Panc1 (cell line): Measurements from ENCODE around the gene FGGY. TPM values are rescaled to one million over a fixed set of nuclear protein-coding genes. Genes with fewer than 3 reads are reported as not detected.

Experiments used
- ATAC-seq: fragments of 200-7000 bp; cut with Tn5 transposase; 2 replicates; pipeline ENCODE4 v1.9.1; 2020; ENCODE audit warnings: mild to moderate bottlenecking, moderate library complexity
- BruUV-seq: library from RNA; stranded (reverse); fragments of 400-500 nt; replicated peaks from 2 replicates; lab custom pipeline; 2021; lab: Mats Ljungman, UMichigan
- CTCF ChIA-PET: fragments of 300-600 bp; sonication (Branson Sonifier 250); formaldehyde crosslinking; loops from one replicate; lab custom pipeline; 2022; ENCODE audit warnings: antibody characterized with exemption; lab: Charles Lee
- POLR2A ChIA-PET: fragments of 300-600 bp; sonication (Branson Sonifier 250); formaldehyde crosslinking; loops from one replicate; lab custom pipeline; 2022; ENCODE audit warnings: antibody characterized with exemption; lab: Charles Lee
- DNase-seq: peaks from one replicate; pipeline ENCODE4 v3.0.0-alpha.2; 2010; ENCODE audit warnings: low read depth, low spot score
- H3K27ac ChIP-seq: 2 replicates; pipeline ENCODE4 v1.5.1; 2011; ENCODE audit warnings: mild to moderate bottlenecking, low read length, inconsistent platforms
- H3K27me3 ChIP-seq: fragments of 200-500 bp; sonication (Bioruptor generic); 2 replicates; pipeline ENCODE4 v1.6.0; 2014; ENCODE audit warnings: low read length, inconsistent platforms; ENCODE audit not compliant: control insufficient read depth, insufficient read depth
- H3K36me3 ChIP-seq: fragments of 200-500 bp; sonication (Bioruptor generic); 2 replicates; pipeline ENCODE4 v1.5.1; 2014; ENCODE audit warnings: inconsistent platforms, mild to moderate bottlenecking, low read length, moderate library complexity; ENCODE audit not compliant: control insufficient read depth, insufficient read depth
- H3K4me1 ChIP-seq: 2 replicates; pipeline ENCODE4 v1.5.1; 2011; ENCODE audit warnings: inconsistent platforms, mild to moderate bottlenecking, low read length, moderate library complexity; ENCODE audit not compliant: control insufficient read depth, insufficient read depth
- H3K4me3 ChIP-seq, 2 experiments: 2 replicates each; pipeline ENCODE4 v1.5.1; 2011 to 2012; ENCODE audit warnings: low read depth in 2 of 2, low read length in 2 of 2, mild to moderate bottlenecking in 2 of 2, inconsistent platforms in 1 of 2, moderate library complexity in 1 of 2
- H3K9me3 ChIP-seq: fragments of 200-500 bp; sonication (Bioruptor generic); 2 replicates; pipeline ENCODE4 v1.5.1; 2014; ENCODE audit warnings: low read depth, mild to moderate bottlenecking, inconsistent platforms, low read length, moderate library complexity; ENCODE audit not compliant: control insufficient read depth, insufficient read depth
- POLR2AphosphoS5 ChIP-seq: IDR thresholded peaks from 2 replicates; pipeline ENCODE4 v1.6.1; 2012; ENCODE audit warnings: mild to moderate bottlenecking, low read depth, low read length, moderate library complexity
- REST ChIP-seq, 2 experiments: IDR thresholded peaks; 2 replicates each; pipeline ENCODE4 v1.6.1; 2011 to 2012; ENCODE audit warnings: low read depth in 2 of 2, control low read depth in 1 of 2, low read length in 1 of 2, mild to moderate bottlenecking in 1 of 2, moderate library complexity in 1 of 2; ENCODE audit not compliant: insufficient read depth in 1 of 2
- SIN3A ChIP-seq: IDR thresholded peaks from 2 replicates; pipeline ENCODE4 v1.6.1; 2012; ENCODE audit warnings: low read depth, mild to moderate bottlenecking, low read length, moderate library complexity, borderline replicate concordance; ENCODE audit not compliant: insufficient read depth
- TCF7L2 ChIP-seq: IDR thresholded peaks from 2 replicates; pipeline ENCODE4 v1.6.1; 2011; ENCODE audit warnings: mild to moderate bottlenecking, low read depth, low read length, inconsistent platforms
- in situ Hi-C: cut with HindIII; loops from 2 replicates; pipeline ENCODE4 v1.10.0; 2016; ENCODE audit warnings: low sequenced_read_pairs, low pct_unique_long_range_greater_than_20kb
- intact Hi-C: fragments of 100-400 bp; cut with micrococcal nuclease; formaldehyde crosslinking; loops from one replicate; pipeline ENCODE4 v1.10.0; 2022; ENCODE audit not compliant: unreplicated experiment
- total RNA-seq: library from RNA; stranded (reverse); gene quantifications from one replicate; pipeline ENCODE4 v1.2.1, GENCODE V29; 2021; ENCODE audit not compliant: unreplicated experiment
- TF ChIP-seq, protein P1 (sequence below): fragments of 450-650 bp; IDR thresholded peaks from 2 replicates; pipeline ENCODE4 v1.5.1; 2017; ENCODE audit warnings: mild to moderate bottlenecking

Gene FGGY
- total RNA-seq, 1 experiment from 2014 or later = 15.5 TPM

DNA sequence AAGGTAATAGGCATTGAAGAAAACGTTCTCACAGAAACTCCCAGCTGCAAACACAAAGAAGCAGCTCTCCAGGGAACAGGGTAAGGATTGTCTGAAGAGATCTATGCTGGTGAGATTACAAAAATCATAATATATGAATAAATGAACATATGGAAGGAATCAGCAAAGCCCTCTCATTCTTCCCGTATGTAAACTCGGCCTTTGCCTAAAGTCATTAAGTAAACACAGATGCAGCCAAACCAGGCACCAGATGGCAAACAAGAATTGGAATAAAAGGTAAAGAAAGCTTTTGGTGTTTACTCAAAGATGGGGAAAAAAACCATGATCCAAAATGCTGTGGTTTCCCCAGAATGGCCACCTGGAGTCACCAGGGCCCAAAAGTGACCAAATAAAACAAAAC is 441.3 kb downstream of the FGGY start:
- Histone ChIP-seq H3K9me3 (no peaks in the 10 kb centered on the region), H3K36me3 (no peaks in the 10 kb centered on the region), H3K4me3 (no peak overlapping the region), H3K4me1 (no peaks in the 10 kb centered on the region), H3K27ac (no peak overlapping the region), H3K27me3 (no peaks in the 10 kb centered on the region)
- ChIA-PET CTCF (no interaction called here), POLR2A (no interaction called here)
- DNase-seq = no peak
- no TSS peak for BruUV-seq
- TF ChIP-seq TCF7L2 (no peak), REST (IDR thresholded peaks at IDR 0.05; ENCODE audit: insufficient read depth in 1 of 2, low read depth in 2 of 2, low read length in 1 of 2) (no peak), POLR2AphosphoS5 (no peak), SIN3A (no peak)
- TF ChIP-seq, protein P1, sequence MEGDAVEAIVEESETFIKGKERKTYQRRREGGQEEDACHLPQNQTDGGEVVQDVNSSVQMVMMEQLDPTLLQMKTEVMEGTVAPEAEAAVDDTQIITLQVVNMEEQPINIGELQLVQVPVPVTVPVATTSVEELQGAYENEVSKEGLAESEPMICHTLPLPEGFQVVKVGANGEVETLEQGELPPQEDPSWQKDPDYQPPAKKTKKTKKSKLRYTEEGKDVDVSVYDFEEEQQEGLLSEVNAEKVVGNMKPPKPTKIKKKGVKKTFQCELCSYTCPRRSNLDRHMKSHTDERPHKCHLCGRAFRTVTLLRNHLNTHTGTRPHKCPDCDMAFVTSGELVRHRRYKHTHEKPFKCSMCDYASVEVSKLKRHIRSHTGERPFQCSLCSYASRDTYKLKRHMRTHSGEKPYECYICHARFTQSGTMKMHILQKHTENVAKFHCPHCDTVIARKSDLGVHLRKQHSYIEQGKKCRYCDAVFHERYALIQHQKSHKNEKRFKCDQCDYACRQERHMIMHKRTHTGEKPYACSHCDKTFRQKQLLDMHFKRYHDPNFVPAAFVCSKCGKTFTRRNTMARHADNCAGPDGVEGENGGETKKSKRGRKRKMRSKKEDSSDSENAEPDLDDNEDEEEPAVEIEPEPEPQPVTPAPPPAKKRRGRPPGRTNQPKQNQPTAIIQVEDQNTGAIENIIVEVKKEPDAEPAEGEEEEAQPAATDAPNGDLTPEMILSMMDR = no peak
- in situ Hi-C loops (no loop called here), intact Hi-C loops (loop anchor here (5.0 kb wide), 1 partner anchor 131 kb away; no protein-coding TSS in a partner anchor)
- ATAC-seq = no peak

DNA sequence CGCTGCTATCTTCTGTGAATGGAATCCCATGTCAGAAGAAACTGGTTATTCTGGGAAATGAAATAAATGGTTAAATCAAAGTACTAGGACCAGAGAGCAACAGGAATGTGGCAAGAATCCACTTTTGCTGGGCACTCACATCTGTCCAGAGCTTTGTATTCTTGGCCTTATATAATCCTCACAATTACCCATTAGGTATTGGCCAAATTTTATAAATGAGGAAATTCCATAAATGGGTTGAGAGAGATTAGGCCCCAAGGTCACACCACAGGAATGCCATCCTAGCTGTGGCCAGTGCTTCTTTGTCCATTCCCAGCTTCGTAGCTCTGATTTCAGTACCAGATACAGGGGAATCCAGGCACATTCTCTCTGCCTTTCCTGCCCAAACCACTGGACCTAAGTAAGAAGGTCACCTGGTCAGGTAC is 441.7 kb downstream of the FGGY start:
- no TSS peak for BruUV-seq
- DNase-seq (no peak), ATAC-seq (no peak)
- Histone ChIP-seq H3K9me3 (no peaks in the 10 kb centered on the region), H3K36me3 (no peaks in the 10 kb centered on the region), H3K27ac (no peak overlapping the region), H3K4me1 (no peaks in the 10 kb centered on the region), H3K27me3 (no peaks in the 10 kb centered on the region), H3K4me3 (no peak overlapping the region)
- ChIA-PET CTCF (no interaction called here), POLR2A (interaction anchor here (0.6 kb wide), 1 partner anchor 9 kb away, joined by 11 read pairs; no protein-coding TSS in a partner anchor)
- in situ Hi-C loops (no loop called here), intact Hi-C loops (loop anchor here (5.0 kb wide), 1 partner anchor 131 kb away; no protein-coding TSS in a partner anchor)
- TF ChIP-seq TCF7L2 = no peak
- TF ChIP-seq, protein P1 = no peak
- TF ChIP-seq SIN3A = no peak
- TF ChIP-seq POLR2AphosphoS5 = no peak
- no peak for TF ChIP-seq REST (IDR thresholded peaks at IDR 0.05; ENCODE audit: insufficient read depth in 1 of 2, low read depth in 2 of 2, low read length in 1 of 2)
